GM12878 (cell line): ENCODE data around the gene LHFPL2. TPM values are rescaled to one million over a fixed set of nuclear protein-coding genes. Genes with fewer than 3 reads are reported as not detected.

Source experiments
- ATAC-seq: fragments of 200-7000 bp; cut with Tn5 transposase; 3 replicates; pipeline ENCODE4 v1.9.1; 2020; ENCODE audit warnings: mild to moderate bottlenecking, moderate library complexity
- BruUV-seq: library from RNA; stranded (reverse); fragments of 400-500 nt; replicated peaks from 2 replicates; lab custom pipeline; 2021; lab: Mats Ljungman, UMichigan
- CTCF ChIA-PET: fragments of 300-600 bp; sonication (Branson Sonifier 250); formaldehyde crosslinking; extraction: SDS; loops from one replicate; lab custom pipeline; 2021; ENCODE audit warnings: inconsistent platforms; lab: Yijun Ruan, JAX
- POLR2A ChIA-PET: fragments of 350-600 bp; formaldehyde crosslinking; extraction: SDS; loops from one replicate; lab custom pipeline; 2021; ENCODE audit warnings: inconsistent platforms; lab: Charles Lee
- RAD21 ChIA-PET: fragments of 300-600 bp; sonication (Branson Sonifier 250); formaldehyde crosslinking; loops from one replicate; lab custom pipeline; 2023; ENCODE audit warnings: antibody characterized with exemption; ENCODE audit not compliant: unreplicated experiment; lab: Charles Lee
- SMC1A ChIA-PET: fragments of 300-600 bp; sonication (Branson Sonifier 250); formaldehyde crosslinking; loops from one replicate; lab custom pipeline; 2023; ENCODE audit not compliant: unreplicated experiment, uncharacterized antibody; lab: Charles Lee
- DNase-seq: peaks from one replicate; pipeline ENCODE4 v3.0.0-alpha.2; 2011; ENCODE audit warnings: low read depth, low spot score
- FAIRE-seq: peaks from 3 replicates; lab custom pipeline; 2011; peaks lifted over from hg19 to GRCh38; lab: Jason Lieb, UNC
- H2AFZ ChIP-seq: 2 replicates; pipeline ENCODE4 v1.6.0; 2011; ENCODE audit warnings: low read depth, low read length, control low read depth; ENCODE audit not compliant: control insufficient read depth
- H3K27ac ChIP-seq: 2 replicates; pipeline ENCODE4 v1.5.1; 2011; ENCODE audit warnings: control low read depth; ENCODE audit not compliant: control insufficient read depth, insufficient read depth
- H3K27me3 ChIP-seq, 2 experiments: replicated peaks in 1 of 2; 2 replicates each; pipeline versions ENCODE4 v1.6.0 to v1.6.1; 2011; ENCODE audit warnings: low read length in 1 of 2; ENCODE audit not compliant: control insufficient read depth in 2 of 2, insufficient read depth in 2 of 2
- H3K36me3 ChIP-seq, 2 experiments: 2 replicates each; pipeline ENCODE4 v1.5.1; 2011; ENCODE audit warnings: low read length in 1 of 2; ENCODE audit not compliant: control insufficient read depth in 2 of 2, insufficient read depth in 2 of 2
- H3K4me1 ChIP-seq: 2 replicates; pipeline ENCODE4 v1.6.1; 2011; ENCODE audit warnings: mild to moderate bottlenecking, low read length, moderate library complexity, mixed read lengths; ENCODE audit not compliant: control insufficient read depth, insufficient read depth
- H3K4me2 ChIP-seq: 2 replicates; pipeline ENCODE4 v1.6.0; 2011; ENCODE audit warnings: control low read depth; ENCODE audit not compliant: control insufficient read depth, insufficient read depth
- H3K4me3 ChIP-seq: fragments of 200-600 bp; sonication (generic); 2 replicates; pipeline ENCODE4 v1.5.1; 2016
- H3K79me2 ChIP-seq: 2 replicates; pipeline ENCODE4 v1.6.0; 2011; ENCODE audit warnings: low read length; ENCODE audit not compliant: control insufficient read depth, insufficient read depth
- H3K9ac ChIP-seq: 2 replicates; pipeline ENCODE4 v1.8.0; 2011; ENCODE audit warnings: low read length, control low read depth, mixed read lengths; ENCODE audit not compliant: control insufficient read depth, insufficient read depth
- H3K9me3 ChIP-seq: replicated peaks from 3 replicates; pipeline ENCODE4 v1.5.1; 2011; ENCODE audit warnings: mild to moderate bottlenecking, low read length; ENCODE audit not compliant: control insufficient read depth, insufficient read depth
- H4K20me1 ChIP-seq: 2 replicates; pipeline ENCODE4 v1.6.0; 2011; ENCODE audit not compliant: control insufficient read depth, insufficient read depth
- CBFB ChIP-seq: IDR thresholded peaks from 2 replicates; pipeline ENCODE4 v1.6.1; 2016; ENCODE audit warnings: antibody characterized with exemption, low read depth
- CEBPZ ChIP-seq: fragments of 150-350 bp; IDR thresholded peaks from 2 replicates; pipeline ENCODE4 v1.6.1; 2016; ENCODE audit warnings: low read depth, low read length
- ELK1 ChIP-seq: IDR thresholded peaks from 2 replicates; pipeline ENCODE4 v1.6.1; 2012; ENCODE audit warnings: low read depth, low read length, improper control_type of control experiment
- NBN ChIP-seq: fragments of 450-650 bp; IDR thresholded peaks from 2 replicates; pipeline ENCODE4 v1.6.1; 2016
- POU2F2 ChIP-seq: IDR thresholded peaks from 3 replicates; pipeline ENCODE4 v1.6.1; 2011; ENCODE audit warnings: low read depth, mild to moderate bottlenecking, low read length, borderline replicate concordance
- RELA ChIP-seq: fragments of 450-650 bp; IDR thresholded peaks from 2 replicates; pipeline ENCODE4 v1.8.0; 2014; ENCODE audit warnings: borderline replicate concordance; ENCODE audit not compliant: partially characterized antibody
- SMARCA5 ChIP-seq: fragments of 450-650 bp; IDR thresholded peaks from 2 replicates; pipeline ENCODE4 v1.6.1; 2017; ENCODE audit warnings: mild to moderate bottlenecking
- ZBED1 ChIP-seq: IDR thresholded peaks from 2 replicates; pipeline ENCODE4 v1.6.1; 2016; ENCODE audit warnings: borderline replicate concordance
- ZBTB11 ChIP-seq: fragments of 450-650 bp; formaldehyde crosslinking; IDR thresholded peaks from 2 replicates; pipeline ENCODE4 v1.5.0; 2022; ENCODE audit warnings: mild to moderate bottlenecking, missing genetic modification characterization
- ZNF592 ChIP-seq: fragments of 450-650 bp; IDR thresholded peaks from 2 replicates; pipeline ENCODE4 v1.6.1; 2017; ENCODE audit warnings: mild to moderate bottlenecking, moderate library complexity
- WGBS: methylation state at CpG from one replicate; pipeline ENCODE4 v1.1.6; 2016; ENCODE audit warnings: low lambda C conversion rate; ENCODE audit not compliant: insufficient replicate concordance, insufficient coverage; ENCODE audit errors: missing lambda C conversion rate; 5-methylcytosine and 5-hydroxymethylcytosine counted together
- in situ Hi-C: fragments of 300-500 bp; cut with MboI; formaldehyde crosslinking; loops from 9 replicates; pipeline ENCODE4 v1.14.3; 2018; ENCODE audit warnings: mixed read lengths
- intact Hi-C: fragments of 100-400 bp; cut with micrococcal nuclease; formaldehyde crosslinking; loops from one replicate; pipeline ENCODE4 v1.14.2; 2022; ENCODE audit not compliant: unreplicated experiment
- polyA plus RNA-seq, 11 experiments: library from polyadenylated mRNA; depleted of rRNA in 4 of 11; unstranded in 6 of 11; stranded (reverse) in 5 of 11; fragments of >200 nt; fragmentation: Nextera tagmentation in 4 of 11; fragmentation: Illumina TruSeq in 1 of 11; extraction: Ambion mirVana in 4 of 11; extraction: Trizol in 1 of 11; gene quantifications; 1 replicate in 1 of 11; 2 replicates in 10 of 11; pipeline versions ENCODE4 v1.2.1 to v1.2.3, GENCODE V29; 2011 to 2016; ENCODE audit warnings: inconsistent platforms in 2 of 11, missing spikeins in 2 of 11, low read depth in 1 of 11
- total RNA-seq, 4 experiments: library from RNA; depleted of rRNA in 3 of 4; stranded (reverse); fragments of >200 nt in 3 of 4; fragmentation: Illumina TruSeq in 1 of 4; extraction: Trizol in 1 of 4; gene quantifications; 2 replicates each; pipeline versions ENCODE4 v1.2.1 to v1.2.3, GENCODE V29; 2013 to 2021

The LHFPL2 gene
- total and polyA plus RNA-seq, 10 of the 15 experiments (the other 5 are each of a cell fraction or from before 2014, with no cell fraction given), result 4.1 to 21.8 (median 12.5) TPM

GRCh38 chr5:78490709-78491485, 157.7 kb downstream of the LHFPL2 start:
- ChIA-PET CTCF (interaction anchor here (0.9 to 1.4 kb wide), 4 partner anchors 15 to 23 kb away, joined by 3 to 6 read pairs (median 4); no protein-coding TSS in a partner anchor), RAD21 (interaction anchor here (0.8 to 0.9 kb wide), 2 partner anchors 19 to 475 kb away, joined by 3 read pairs; no protein-coding TSS in a partner anchor), POLR2A (interaction anchor here (0.5 to 0.6 kb wide), 2 partner anchors 8 to 157 kb away, joined by 4 to 5 read pairs; partner anchors contain the start of gene LHFPL2), SMC1A (interaction anchor here (0.6 to 1.4 kb wide), 3 partner anchors 17 to 132 kb away, joined by 3 to 4 read pairs (median 3); no protein-coding TSS in a partner anchor)
- FAIRE-seq (no peak), DNase-seq (no peak), ATAC-seq (no peak)
- H3K79me2 ChIP-seq, result no peaks in the 10 kb centered on the region
- no peak overlapping the region for H3K4me3 ChIP-seq
- no peaks in the 10 kb centered on the region for H3K9me3 ChIP-seq
- peaks cover 11 to 32% of the 10 kb centered on the region in 2 experiments; a peak in 3 of 4 replicates for H3K36me3 ChIP-seq
- H3K4me1 ChIP-seq, result peaks cover 3% of the 10 kb centered on the region
- 99% methylated on average over 4 of the region's 4 CpGs for WGBS
- H3K27me3 ChIP-seq, result no peaks in the 10 kb centered on the region
- H3K9ac ChIP-seq, result no peak overlapping the region
- no peak overlapping the region for H2AFZ ChIP-seq
- BruUV-seq, result no TSS peak
- no peak overlapping the region for H3K27ac ChIP-seq
- in situ Hi-C loops, result no loop called here
- intact Hi-C loops, result no loop called here
- no peak overlapping the region for H3K4me2 ChIP-seq
- no peaks in the 10 kb centered on the region; the same call in 1 of the 2 replicates for H4K20me1 ChIP-seq
- TF ChIP-seq ELK1, result no peak
- TF ChIP-seq ZBED1, result no peak
- no peak for TF ChIP-seq ZNF592
- TF ChIP-seq SMARCA5, result no peak
- TF ChIP-seq CBFB, result no peak
- no peak for TF ChIP-seq NBN
- no peak for TF ChIP-seq ZBTB11 (CRISPR knock-in tag)
- TF ChIP-seq RELA, result no peak
- no peak for TF ChIP-seq POU2F2
- no peak for TF ChIP-seq CEBPZ
